ENCODE data around the gene PITPNM1. TPM values are rescaled to one million over a fixed set of nuclear protein-coding genes. Genes with fewer than 3 reads are reported as not detected.

The PITPNM1 gene
- total RNA-seq, 1 donor from 2014 or later: 71.5 TPM

DNA sequence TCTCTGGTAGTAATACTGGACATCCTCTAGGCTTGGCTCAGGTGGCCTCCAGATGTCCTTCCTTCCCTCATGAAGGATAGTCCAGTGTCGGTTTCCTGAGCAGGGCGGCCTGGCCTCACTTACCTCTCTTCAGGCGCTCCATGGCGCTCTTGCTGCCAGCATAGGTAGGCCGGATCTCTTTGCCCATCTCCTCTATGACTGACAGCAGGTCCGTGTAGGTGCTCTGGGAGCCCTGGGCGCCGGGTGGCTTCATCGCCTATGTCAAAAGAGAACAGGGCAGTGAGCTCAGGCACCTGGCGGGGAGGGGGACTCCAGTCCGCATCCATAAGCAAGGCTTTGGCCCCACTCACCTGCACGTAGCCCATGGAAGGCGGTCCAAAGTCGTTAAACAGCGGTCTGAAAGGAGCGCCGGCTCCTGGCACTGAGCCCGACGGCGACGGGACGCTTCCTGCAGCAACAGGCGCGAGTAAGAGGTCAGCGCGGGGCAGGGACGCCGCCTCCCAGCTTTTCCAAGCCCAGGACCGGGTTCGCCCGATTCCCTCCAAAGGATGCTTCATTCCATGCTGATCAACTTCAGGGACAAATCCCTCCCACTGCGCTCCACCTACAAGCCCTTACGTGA, 2.2 kb upstream of the PITPNM1 start:
- H3K9me3 Mint-ChIP-seq (ENCODE audit: unreplicated experiment): no peaks in the 10 kb centered on the region
- DNase-seq (ENCODE audit: low read depth): no peak
- H3K27ac ChIP-seq (ENCODE audit: low read depth, low read length): peak overlapping the region; percentile 55

GRCh38 chr11:67506426-67507051, 1.4 kb upstream of the PITPNM1 start:
- FAIRE-seq (no peak), DNase-seq (ENCODE audit: low read depth) (no peak)
- H3K9me3 Mint-ChIP-seq (ENCODE audit: unreplicated experiment): no peaks in the 10 kb centered on the region
- peaks cover 32% of the 10 kb centered on the region for H3K79me2 ChIP-seq (ENCODE audit: insufficient read depth, low read length)
- peaks cover 1% of the 10 kb centered on the region for H3K36me3 Mint-ChIP-seq (ENCODE audit: low read depth, unreplicated experiment)
- H3K27me3 ChIP-seq (ENCODE audit: insufficient read depth, low read length): no peaks in the 10 kb centered on the region
- peaks cover 40% of the 10 kb centered on the region for H3K4me1 ChIP-seq (ENCODE audit: insufficient read depth, low read length)
- H3K4me3 Mint-ChIP-seq (ENCODE audit: unreplicated experiment): peak overlapping the region; percentile 85
- H3K9me3 ChIP-seq (ENCODE audit: insufficient read depth, low read depth, low read length): no peaks in the 10 kb centered on the region
- no peak for TF ChIP-seq EZH2 (IDR thresholded peaks at IDR 0.05; ENCODE audit: insufficient read depth, low read length)
- TF ChIP-seq, protein P1, sequence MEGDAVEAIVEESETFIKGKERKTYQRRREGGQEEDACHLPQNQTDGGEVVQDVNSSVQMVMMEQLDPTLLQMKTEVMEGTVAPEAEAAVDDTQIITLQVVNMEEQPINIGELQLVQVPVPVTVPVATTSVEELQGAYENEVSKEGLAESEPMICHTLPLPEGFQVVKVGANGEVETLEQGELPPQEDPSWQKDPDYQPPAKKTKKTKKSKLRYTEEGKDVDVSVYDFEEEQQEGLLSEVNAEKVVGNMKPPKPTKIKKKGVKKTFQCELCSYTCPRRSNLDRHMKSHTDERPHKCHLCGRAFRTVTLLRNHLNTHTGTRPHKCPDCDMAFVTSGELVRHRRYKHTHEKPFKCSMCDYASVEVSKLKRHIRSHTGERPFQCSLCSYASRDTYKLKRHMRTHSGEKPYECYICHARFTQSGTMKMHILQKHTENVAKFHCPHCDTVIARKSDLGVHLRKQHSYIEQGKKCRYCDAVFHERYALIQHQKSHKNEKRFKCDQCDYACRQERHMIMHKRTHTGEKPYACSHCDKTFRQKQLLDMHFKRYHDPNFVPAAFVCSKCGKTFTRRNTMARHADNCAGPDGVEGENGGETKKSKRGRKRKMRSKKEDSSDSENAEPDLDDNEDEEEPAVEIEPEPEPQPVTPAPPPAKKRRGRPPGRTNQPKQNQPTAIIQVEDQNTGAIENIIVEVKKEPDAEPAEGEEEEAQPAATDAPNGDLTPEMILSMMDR (IDR thresholded peaks at IDR 0.05; ENCODE audit: insufficient read depth, low read depth, low read length): no peak
- H3K4me1 Mint-ChIP-seq (ENCODE audit: low read depth, unreplicated experiment): peaks cover 11% of the 10 kb centered on the region
- H3K36me3 ChIP-seq (ENCODE audit: insufficient read depth, low read length): no peaks in the 10 kb centered on the region
- peaks cover 40% of the 10 kb centered on the region for H4K20me1 ChIP-seq (ENCODE audit: insufficient read depth, low read length)
- H3K27ac ChIP-seq (ENCODE audit: low read depth, low read length): peak overlapping the region; percentile 19
- H3K4me2 ChIP-seq (ENCODE audit: low read length): peak overlapping the region; percentile 87
- no peak overlapping the region for H2AFZ ChIP-seq (ENCODE audit: low read depth, low read length)
- H3K27ac Mint-ChIP-seq (ENCODE audit: unreplicated experiment): peak overlapping the region; percentile 77
- peak overlapping the region; percentile 94 for H3K9ac ChIP-seq (ENCODE audit: low read length)
- H3K4me3 ChIP-seq (ENCODE audit: insufficient read depth, low read depth, low read length): peak overlapping the region; percentile 76
- peaks cover 5% of the 10 kb centered on the region for H3K27me3 Mint-ChIP-seq (ENCODE audit: low read depth, unreplicated experiment)

More for the DNA sequence above, 2.2 kb upstream of the PITPNM1 start:
- H3K9me3 ChIP-seq (ENCODE audit: insufficient read depth, low read depth, low read length): no peaks in the 10 kb centered on the region
- H3K4me1 ChIP-seq (ENCODE audit: insufficient read depth, low read length): peaks cover 40% of the 10 kb centered on the region
- H4K20me1 ChIP-seq (ENCODE audit: insufficient read depth, low read length): peaks cover 34% of the 10 kb centered on the region
- H3K4me3 ChIP-seq (ENCODE audit: insufficient read depth, low read depth, low read length): peak overlapping the region; percentile 76
- H3K79me2 ChIP-seq (ENCODE audit: insufficient read depth, low read length): peaks cover 32% of the 10 kb centered on the region
- TF ChIP-seq, protein P1 (IDR thresholded peaks at IDR 0.05; ENCODE audit: insufficient read depth, low read depth, low read length): no peak
- TF ChIP-seq EZH2 (IDR thresholded peaks at IDR 0.05; ENCODE audit: insufficient read depth, low read length): no peak
- no peaks in the 10 kb centered on the region for H3K27me3 ChIP-seq (ENCODE audit: insufficient read depth, low read length)
- Mint-ChIP-seq H3K4me1 (ENCODE audit: low read depth, unreplicated experiment) (peaks cover 11% of the 10 kb centered on the region), H3K36me3 (ENCODE audit: low read depth, unreplicated experiment) (no peaks in the 10 kb centered on the region), H3K27me3 (ENCODE audit: low read depth, unreplicated experiment) (peaks cover 7% of the 10 kb centered on the region), H3K27ac (ENCODE audit: unreplicated experiment) (peak overlapping the region; percentile 77), H3K4me3 (ENCODE audit: unreplicated experiment) (peak overlapping the region; percentile 85)
- peak overlapping the region; percentile 87 for H3K4me2 ChIP-seq (ENCODE audit: low read length)
- peak overlapping the region; percentile 78 for H2AFZ ChIP-seq (ENCODE audit: low read depth, low read length)
- no peak for FAIRE-seq
- peak overlapping the region; percentile 94 for H3K9ac ChIP-seq (ENCODE audit: low read length)
- no peaks in the 10 kb centered on the region for H3K36me3 ChIP-seq (ENCODE audit: insufficient read depth, low read length)

Measured in astrocyte (in vitro differentiated cells and primary cell).